Measurements from ENCODE around the gene SLC9B1.
"Not testable (repeated sequence)": the region's sequence is repeated elsewhere in the genome, so short reads cannot be mapped to it uniquely, and the experiment has no call there.

GRCh38 chr4:102919697-102920096 is 99.8 kb downstream of the SLC9B1 start:
- TF ChIP-seq CTCF (conservative IDR thresholded peaks at IDR 0.05 in 1 of 2, IDR thresholded peaks at IDR 0.05 in 1 of 2; ENCODE audit: low read depth in 1 of 2, low read length in 2 of 2); EZH2 (IDR thresholded peaks at IDR 0.05; ENCODE audit: low read length, missing control alignments): not testable (repeated sequence)

All from fibroblast of lung (primary cell).